Osteoblast (primary cell): ENCODE results near the gene CLTC. TPM values are rescaled to one million over a fixed set of nuclear protein-coding genes. Genes with fewer than 3 reads are reported as not detected.

Experiments
- DNase-seq: peaks from one replicate; pipeline ENCODE4 v3.0.0; 2011; ENCODE audit warnings: low spot score, mixed read lengths; ENCODE audit not compliant: insufficient read length; ENCODE audit errors: missing footprints
- H2AFZ ChIP-seq: 2 replicates; pipeline ENCODE4 v1.6.0; 2011; ENCODE audit warnings: mild to moderate bottlenecking, low read length
- H3K27ac ChIP-seq: 2 replicates; pipeline ENCODE4 v1.5.1; 2011; ENCODE audit warnings: mild to moderate bottlenecking, low read depth, low read length, moderate library complexity
- H3K27me3 ChIP-seq: 2 replicates; pipeline ENCODE4 v1.6.0; 2012; ENCODE audit warnings: mild to moderate bottlenecking, control low read depth, inconsistent platforms, low read length, moderate library complexity; ENCODE audit not compliant: insufficient read depth
- H3K36me3 ChIP-seq: 2 replicates; pipeline ENCODE4 v1.5.1; 2011; ENCODE audit warnings: mild to moderate bottlenecking, low read length, control low read depth, moderate library complexity; ENCODE audit not compliant: insufficient read depth
- H3K4me1 ChIP-seq: 2 replicates; pipeline ENCODE4 v1.5.1; 2011; ENCODE audit warnings: mild to moderate bottlenecking, low read length, control low read depth, moderate library complexity; ENCODE audit not compliant: insufficient read depth
- H3K4me2 ChIP-seq: 2 replicates; pipeline ENCODE4 v1.6.0; 2011; ENCODE audit warnings: mild to moderate bottlenecking, low read length; ENCODE audit not compliant: insufficient read depth
- H3K4me3 ChIP-seq: fragments of 200-600 bp; sonication (generic); 3 replicates; pipeline ENCODE4 v1.5.1; 2012; ENCODE audit warnings: mild to moderate bottlenecking, low read length, inconsistent platforms; ENCODE audit not compliant: insufficient read depth
- H3K79me2 ChIP-seq: 2 replicates; pipeline ENCODE4 v1.6.0; 2012; ENCODE audit warnings: mild to moderate bottlenecking, low read length, control low read depth, inconsistent platforms; ENCODE audit not compliant: insufficient read depth
- H3K9me3 ChIP-seq: 2 replicates; pipeline ENCODE4 v1.5.1; 2011; ENCODE audit warnings: low read depth, low read length, control low read depth
- H4K20me1 ChIP-seq: 2 replicates; pipeline ENCODE4 v1.6.0; 2012; ENCODE audit warnings: mild to moderate bottlenecking, low read length, control low read depth; ENCODE audit not compliant: insufficient read depth
- CTCF ChIP-seq: IDR thresholded peaks from 2 replicates; pipeline ENCODE4 v1.5.1; 2011; ENCODE audit warnings: mild to moderate bottlenecking, low read depth, low read length, moderate library complexity; ENCODE audit errors: extremely low read depth
- total RNA-seq: library from RNA; depleted of rRNA; stranded (reverse); fragments of >200 nt; gene quantifications from 2 replicates; pipeline ENCODE4 v1.2.3, GENCODE V29; 2012

Gene CLTC
- total RNA-seq, 1 donor, result 518 TPM

DNA sequence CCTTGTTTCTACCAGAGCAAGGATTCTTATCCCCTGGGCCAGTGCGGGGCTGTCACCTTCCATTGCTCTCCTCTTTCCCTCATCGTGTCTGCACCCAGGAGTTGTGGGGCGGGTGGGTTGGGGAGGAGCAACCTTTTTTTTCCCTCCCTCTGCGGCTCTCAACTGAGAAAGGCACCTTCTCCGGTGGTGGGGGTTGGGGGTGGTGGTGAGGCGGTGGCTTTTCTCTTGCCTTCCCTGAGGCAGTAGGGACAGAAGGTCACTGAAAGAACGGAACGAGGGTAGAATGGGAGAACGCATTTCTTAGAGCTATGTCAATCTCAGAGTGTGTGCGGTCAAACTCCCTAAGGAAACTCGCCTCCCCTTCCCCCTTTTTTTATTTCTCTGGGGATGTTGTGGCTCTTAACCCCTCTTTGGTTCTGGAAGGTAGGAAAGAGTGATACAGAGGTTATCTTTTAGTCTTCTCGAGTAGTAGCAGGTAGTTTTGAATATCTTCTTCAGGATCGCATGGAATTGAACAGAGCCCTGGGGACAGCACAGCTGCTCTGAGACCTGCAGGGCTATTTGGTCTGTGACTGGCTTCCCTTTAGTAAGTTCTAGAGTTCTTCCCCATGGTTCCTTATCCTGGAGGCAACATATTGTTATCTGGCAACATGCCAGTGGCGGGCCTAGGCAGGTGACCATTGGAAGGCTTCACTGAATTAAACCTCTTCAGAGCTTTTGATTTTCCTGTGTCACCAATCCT is 994 bp downstream of the CLTC start:
- no peak for DNase-seq

GRCh38 chr17:59621771-59622170 is 2.1 kb downstream of the CLTC start:
- peaks cover 74% of the 10 kb centered on the region for H3K79me2 ChIP-seq
- no peaks in the 10 kb centered on the region for H3K27me3 ChIP-seq
- no peak for TF ChIP-seq CTCF
- H2AFZ ChIP-seq, result no peak overlapping the region
- no peaks in the 10 kb centered on the region for H3K36me3 ChIP-seq
- DNase-seq, result no peak
- H3K4me1 ChIP-seq, result peaks cover 46% of the 10 kb centered on the region
- H3K4me2 ChIP-seq, result peak overlapping the region; percentile 97
- H4K20me1 ChIP-seq, result peaks cover 62% of the 10 kb centered on the region
- no peaks in the 10 kb centered on the region for H3K9me3 ChIP-seq
- peak overlapping the region; percentile 56 for H3K27ac ChIP-seq
- H3K4me3 ChIP-seq, result peak overlapping the region; percentile 99

More for the DNA sequence above, 994 bp downstream of the CLTC start:
- Histone ChIP-seq H2AFZ (no peak overlapping the region), H3K79me2 (peaks cover 63% of the 10 kb centered on the region), H3K27ac (peak overlapping the region; percentile 99), H3K36me3 (no peaks in the 10 kb centered on the region), H3K4me2 (peak overlapping the region; percentile 97), H3K9me3 (no peaks in the 10 kb centered on the region), H3K27me3 (no peaks in the 10 kb centered on the region), H3K4me3 (peak overlapping the region; percentile 99), H3K4me1 (peaks cover 41% of the 10 kb centered on the region), H4K20me1 (peaks cover 51% of the 10 kb centered on the region)
- no peak for TF ChIP-seq CTCF

GRCh38 chr17:59623151-59623550 is 3.5 kb downstream of the CLTC start:
- no peak for DNase-seq
- Histone ChIP-seq H3K4me2 (peak overlapping the region; percentile 97), H2AFZ (no peak overlapping the region), H3K27ac (peak overlapping the region; percentile 47), H3K36me3 (no peaks in the 10 kb centered on the region), H3K9me3 (no peaks in the 10 kb centered on the region), H4K20me1 (peaks cover 76% of the 10 kb centered on the region), H3K4me3 (peak overlapping the region; percentile 99), H3K4me1 (peaks cover 48% of the 10 kb centered on the region), H3K27me3 (no peaks in the 10 kb centered on the region), H3K79me2 (peaks cover 88% of the 10 kb centered on the region)
- TF ChIP-seq CTCF, result no peak

DNA sequence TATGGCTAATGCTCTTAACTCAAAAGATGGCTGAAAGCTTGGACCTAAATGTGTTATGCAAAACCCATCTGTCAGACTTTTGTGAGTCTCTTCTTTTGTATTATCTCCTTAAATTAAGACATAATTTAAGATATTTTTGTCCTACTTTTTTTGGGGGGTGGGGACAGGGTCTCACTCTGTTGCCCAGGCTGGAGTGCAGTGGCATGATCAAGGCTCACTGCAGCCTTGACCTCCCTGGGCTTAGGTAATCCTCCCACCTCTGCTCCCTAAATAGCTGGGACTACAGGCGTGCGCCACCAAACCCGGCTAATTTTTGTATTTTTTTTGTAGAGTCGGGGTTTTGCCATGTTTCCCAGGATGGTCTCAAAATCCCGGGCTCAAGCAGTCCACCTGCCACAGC is 7.1 kb downstream of the CLTC start:
- no peak for DNase-seq
- no peak for TF ChIP-seq CTCF
- no peaks in the 10 kb centered on the region for H3K9me3 ChIP-seq
- peaks cover 100% of the 10 kb centered on the region for H3K79me2 ChIP-seq
- H4K20me1 ChIP-seq, result peaks cover 98% of the 10 kb centered on the region
- H2AFZ ChIP-seq, result no peak overlapping the region
- H3K4me1 ChIP-seq, result peaks cover 42% of the 10 kb centered on the region
- no peaks in the 10 kb centered on the region for H3K36me3 ChIP-seq
- H3K27ac ChIP-seq, result peak overlapping the region; percentile 4
- H3K27me3 ChIP-seq, result no peaks in the 10 kb centered on the region
- peak overlapping the region; percentile 3 for H3K4me2 ChIP-seq
- H3K4me3 ChIP-seq, result no peak overlapping the region
